Measurements from ENCODE around the gene HOXA5. TPM values are rescaled to one million over a fixed set of nuclear protein-coding genes. Genes with fewer than 3 reads are reported as not detected.
A peak's percentile ranks its signal among the peaks of the same experiment; 100 is the strongest.

HOXA5 gene
- total and polyA plus RNA-seq, 10 of the 15 experiments (the other 5 are each of a cell fraction or from before 2014, with no cell fraction given): 0.05 to 0.13 TPM; not detected in 8

- TSS peak; percentile 18 for BruUV-seq (replicated peaks)
Observed at GRCh38 chr7:27099453-27100370, 43.8 kb downstream of the HOXA5 start.

GRCh38 chr7:27098578-27099451, 44.7 kb downstream of the HOXA5 start:
- Histone ChIP-seq H3K4me1 (ENCODE audit: control insufficient read depth, insufficient read depth, low read length) (peaks cover 6% of the 10 kb centered on the region), H3K4me2 (ENCODE audit: control insufficient read depth, insufficient read depth) (no peak overlapping the region), H3K9ac (ENCODE audit: control insufficient read depth, insufficient read depth, low read length) (no peak overlapping the region), H3K27me3 (replicated peaks in 1 of 2; ENCODE audit: control insufficient read depth in 2 of 2, insufficient read depth in 2 of 2, low read length in 1 of 2) (peaks cover 3 to 4% of the 10 kb centered on the region in 2 experiments), H3K79me2 (ENCODE audit: control insufficient read depth, insufficient read depth, low read length) (no peaks in the 10 kb centered on the region), H3K9me3 (replicated peaks; ENCODE audit: control insufficient read depth, insufficient read depth, low read length) (no peaks in the 10 kb centered on the region; the same call in 2 of the 3 replicates), H2AFZ (ENCODE audit: control insufficient read depth, low read depth, low read length) (no peak overlapping the region), H3K27ac (ENCODE audit: control insufficient read depth, insufficient read depth) (no peak overlapping the region), H3K36me3 (ENCODE audit: control insufficient read depth in 2 of 2, insufficient read depth in 2 of 2, low read length in 1 of 2) (no peaks in the 10 kb centered on the region), H3K4me3 (no peak overlapping the region), H4K20me1 (ENCODE audit: control insufficient read depth, insufficient read depth) (no peaks in the 10 kb centered on the region)
- POLR2A ChIA-PET: interaction anchor here (0.7 kb wide), 1 partner anchor 51 kb away, joined by 3 read pairs; no protein-coding TSS in a partner anchor
- SMC1A ChIA-PET (ENCODE audit: uncharacterized antibody, unreplicated experiment): interaction anchor here (1.0 to 2.4 kb wide), 5 partner anchors 8 to 192 kb away, joined by 3 to 8 read pairs (median 3); no protein-coding TSS in a partner anchor
- intact Hi-C loops (cut with micrococcal nuclease; ENCODE audit: unreplicated experiment) (no loop called here), in situ Hi-C loops (cut with MboI) (no loop called here)
- CTCF ChIA-PET: interaction anchor here (0.6 to 1.5 kb wide), 4 partner anchors 7 to 245 kb away, joined by 3 to 5 read pairs (median 4); no protein-coding TSS in a partner anchor
- 96% methylated on average over 38 of the region's 38 CpGs for WGBS (ENCODE audit: insufficient coverage, insufficient replicate concordance, low lambda C conversion rate, missing lambda C conversion rate)
- FAIRE-seq (no peak), DNase-seq (ENCODE audit: low read depth, low spot score) (no peak), ATAC-seq (no peak)
- no TSS peak for BruUV-seq (replicated peaks)
- RAD21 ChIA-PET (ENCODE audit: unreplicated experiment): interaction anchor here (0.6 kb wide), 1 partner anchor 802 kb away, joined by 3 read pairs; no protein-coding TSS in a partner anchor
- TF ChIP-seq, protein P1, sequence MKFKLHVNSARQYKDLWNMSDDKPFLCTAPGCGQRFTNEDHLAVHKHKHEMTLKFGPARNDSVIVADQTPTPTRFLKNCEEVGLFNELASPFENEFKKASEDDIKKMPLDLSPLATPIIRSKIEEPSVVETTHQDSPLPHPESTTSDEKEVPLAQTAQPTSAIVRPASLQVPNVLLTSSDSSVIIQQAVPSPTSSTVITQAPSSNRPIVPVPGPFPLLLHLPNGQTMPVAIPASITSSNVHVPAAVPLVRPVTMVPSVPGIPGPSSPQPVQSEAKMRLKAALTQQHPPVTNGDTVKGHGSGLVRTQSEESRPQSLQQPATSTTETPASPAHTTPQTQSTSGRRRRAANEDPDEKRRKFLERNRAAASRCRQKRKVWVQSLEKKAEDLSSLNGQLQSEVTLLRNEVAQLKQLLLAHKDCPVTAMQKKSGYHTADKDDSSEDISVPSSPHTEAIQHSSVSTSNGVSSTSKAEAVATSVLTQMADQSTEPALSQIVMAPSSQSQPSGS (IDR thresholded peaks at IDR 0.05; ENCODE audit: low read length): no peak
- TF ChIP-seq JUND (IDR thresholded peaks at IDR 0.05; ENCODE audit: low read depth, low read length) (no peak), RELB (IDR thresholded peaks at IDR 0.05; ENCODE audit: low read depth) (no peak), RAD51 (IDR thresholded peaks at IDR 0.05) (no peak), ZNF384 (IDR thresholded peaks at IDR 0.05; ENCODE audit: borderline replicate concordance, low read depth, low read length) (no peak), ZBED1 (IDR thresholded peaks at IDR 0.05; ENCODE audit: borderline replicate concordance) (no peak), EP300 (IDR thresholded peaks at IDR 0.05; ENCODE audit: borderline replicate concordance in 1 of 2, control insufficient read depth in 1 of 2, low read depth in 2 of 2, low read length in 2 of 2) (no peak), SMAD1 (IDR thresholded peaks at IDR 0.05; ENCODE audit: low read depth, partially characterized antibody) (no peak), RBBP5 (conservative IDR thresholded peaks at IDR 0.05) (no peak)

More at GRCh38 chr7:27099453-27100370, 43.8 kb downstream of the HOXA5 start:
- Histone ChIP-seq H3K9ac (ENCODE audit: control insufficient read depth, insufficient read depth, low read length) (no peak overlapping the region), H3K4me1 (ENCODE audit: control insufficient read depth, insufficient read depth, low read length) (peaks cover 6% of the 10 kb centered on the region), H2AFZ (ENCODE audit: control insufficient read depth, low read depth, low read length) (no peak overlapping the region), H3K27me3 (replicated peaks in 1 of 2; ENCODE audit: control insufficient read depth in 2 of 2, insufficient read depth in 2 of 2, low read length in 1 of 2) (peaks cover 4% of the 10 kb centered on the region in 2 experiments), H4K20me1 (ENCODE audit: control insufficient read depth, insufficient read depth) (no peaks in the 10 kb centered on the region), H3K27ac (ENCODE audit: control insufficient read depth, insufficient read depth) (no peak overlapping the region), H3K36me3 (ENCODE audit: control insufficient read depth in 2 of 2, insufficient read depth in 2 of 2, low read length in 1 of 2) (no peaks in the 10 kb centered on the region), H3K9me3 (replicated peaks; ENCODE audit: control insufficient read depth, insufficient read depth, low read length) (no peaks in the 10 kb centered on the region; the same call in 2 of the 3 replicates), H3K4me2 (ENCODE audit: control insufficient read depth, insufficient read depth) (no peak overlapping the region), H3K79me2 (ENCODE audit: control insufficient read depth, insufficient read depth, low read length) (no peaks in the 10 kb centered on the region), H3K4me3 (no peak overlapping the region)
- in situ Hi-C loops (cut with MboI) (no loop called here), intact Hi-C loops (cut with micrococcal nuclease; ENCODE audit: unreplicated experiment) (no loop called here)
- TF ChIP-seq CREB1 (IDR thresholded peaks at IDR 0.05; ENCODE audit: low read depth): no peak
- no peak for TF ChIP-seq MXI1 (IDR thresholded peaks at IDR 0.05; ENCODE audit: low read depth, low read length)
- ChIA-PET CTCF (interaction anchor here (0.6 to 1.5 kb wide), 5 partner anchors 8 to 251 kb away, joined by 3 to 5 read pairs (median 4); no protein-coding TSS in a partner anchor), RAD21 (ENCODE audit: unreplicated experiment) (interaction anchor here (0.7 kb wide), 1 partner anchor 1318 kb away, joined by 3 read pairs; no protein-coding TSS in a partner anchor), SMC1A (ENCODE audit: uncharacterized antibody, unreplicated experiment) (interaction anchor here (1.0 to 2.4 kb wide), 4 partner anchors 9 to 46 kb away, joined by 3 to 8 read pairs (median 4); no protein-coding TSS in a partner anchor), POLR2A (no interaction called here)
- ATAC-seq (no peak), DNase-seq (ENCODE audit: low read depth, low spot score) (no peak), FAIRE-seq (no peak)
- 86% methylated on average over 8 of the region's 8 CpGs for WGBS (ENCODE audit: insufficient coverage, insufficient replicate concordance, low lambda C conversion rate, missing lambda C conversion rate)
